Loucy (cell line): Measurements from ENCODE around the gene ASPHD2.
"Not testable (repeated sequence)": the region's sequence is repeated elsewhere in the genome, so short reads cannot be mapped to it uniquely, and the experiment has no call there.

ENCODE experiments used
- H2AFZ ChIP-seq: fragments of 200-600 bp; sonication (generic); 2 replicates; pipeline ENCODE4 v1.6.0; 2016; ENCODE audit warnings: antibody characterized with exemption, mild to moderate bottlenecking, low read length, moderate library complexity
- H3F3A ChIP-seq: fragments of 200-600 bp; 2 replicates; pipeline ENCODE4 v1.6.0; 2016; ENCODE audit warnings: antibody characterized with exemption, low read depth, mild to moderate bottlenecking
- H3K27me3 ChIP-seq: fragments of 200-600 bp; sonication (generic); 2 replicates; pipeline ENCODE4 v1.6.1; 2014; ENCODE audit warnings: low read length, mild to moderate bottlenecking; ENCODE audit not compliant: insufficient read depth, poor library complexity, severe bottlenecking
- H3K36me3 ChIP-seq: fragments of 200-600 bp; sonication (generic); 2 replicates; pipeline ENCODE4 v1.6.1; 2016; ENCODE audit warnings: low read length; ENCODE audit not compliant: insufficient read depth
- H3K4me1 ChIP-seq: fragments of 200-600 bp; sonication (generic); 2 replicates; pipeline ENCODE4 v1.5.1; 2014; ENCODE audit warnings: low read length, mild to moderate bottlenecking; ENCODE audit not compliant: insufficient read depth, poor library complexity, severe bottlenecking
- H3K4me2 ChIP-seq: fragments of 200-600 bp; sonication (generic); 2 replicates; pipeline ENCODE4 v1.6.0; 2014; ENCODE audit warnings: antibody characterized with exemption, low read length, low read depth, mild to moderate bottlenecking; ENCODE audit not compliant: poor library complexity, severe bottlenecking
- H3K4me3 ChIP-seq: fragments of 200-600 bp; sonication (generic); 2 replicates; pipeline ENCODE4 v1.5.1; 2014; ENCODE audit warnings: low read length, mild to moderate bottlenecking, mixed read lengths; ENCODE audit not compliant: poor library complexity, severe bottlenecking
- H3K79me2 ChIP-seq: fragments of 200-600 bp; sonication (generic); 2 replicates; pipeline ENCODE4 v1.6.1; 2014; ENCODE audit warnings: low read length; ENCODE audit not compliant: insufficient read depth
- H3K9ac ChIP-seq: fragments of 200-600 bp; sonication (generic); 2 replicates; pipeline ENCODE4 v1.6.0; 2014; ENCODE audit warnings: mild to moderate bottlenecking, low read depth, low read length, moderate library complexity; ENCODE audit not compliant: poor library complexity, severe bottlenecking
- H3K9me2 ChIP-seq: fragments of 200-600 bp; sonication (generic); replicated peaks from 2 replicates; pipeline ENCODE4 v1.6.1; 2016; ENCODE audit warnings: low read depth, low read length, mixed read lengths
- H3K9me3 ChIP-seq: fragments of 200-600 bp; sonication (generic); 2 replicates; pipeline ENCODE4 v1.6.1; 2014; ENCODE audit warnings: mild to moderate bottlenecking, antibody characterized with exemption, low read length, low read depth; ENCODE audit not compliant: insufficient read depth
- H4K20me1 ChIP-seq: fragments of 200-600 bp; sonication (generic); 2 replicates; pipeline ENCODE4 v1.6.0; 2014; ENCODE audit warnings: antibody characterized with exemption, low read length, mild to moderate bottlenecking; ENCODE audit not compliant: insufficient read depth, poor library complexity, severe bottlenecking
- EZH2phosphoT487 ChIP-seq: fragments of 200-600 bp; IDR thresholded peaks from 2 replicates; pipeline ENCODE4 v1.6.1; 2018; ENCODE audit warnings: antibody characterized with exemption, mild to moderate bottlenecking, moderate library complexity, borderline replicate concordance
- TF ChIP-seq, protein P1 (sequence below): fragments of 200-600 bp; sonication (generic); conservative IDR thresholded peaks from 2 replicates; pipeline ENCODE4 v1.5.1; 2014; ENCODE audit warnings: mild to moderate bottlenecking, antibody characterized with exemption, low read length

ASPHD2 gene

DNA sequence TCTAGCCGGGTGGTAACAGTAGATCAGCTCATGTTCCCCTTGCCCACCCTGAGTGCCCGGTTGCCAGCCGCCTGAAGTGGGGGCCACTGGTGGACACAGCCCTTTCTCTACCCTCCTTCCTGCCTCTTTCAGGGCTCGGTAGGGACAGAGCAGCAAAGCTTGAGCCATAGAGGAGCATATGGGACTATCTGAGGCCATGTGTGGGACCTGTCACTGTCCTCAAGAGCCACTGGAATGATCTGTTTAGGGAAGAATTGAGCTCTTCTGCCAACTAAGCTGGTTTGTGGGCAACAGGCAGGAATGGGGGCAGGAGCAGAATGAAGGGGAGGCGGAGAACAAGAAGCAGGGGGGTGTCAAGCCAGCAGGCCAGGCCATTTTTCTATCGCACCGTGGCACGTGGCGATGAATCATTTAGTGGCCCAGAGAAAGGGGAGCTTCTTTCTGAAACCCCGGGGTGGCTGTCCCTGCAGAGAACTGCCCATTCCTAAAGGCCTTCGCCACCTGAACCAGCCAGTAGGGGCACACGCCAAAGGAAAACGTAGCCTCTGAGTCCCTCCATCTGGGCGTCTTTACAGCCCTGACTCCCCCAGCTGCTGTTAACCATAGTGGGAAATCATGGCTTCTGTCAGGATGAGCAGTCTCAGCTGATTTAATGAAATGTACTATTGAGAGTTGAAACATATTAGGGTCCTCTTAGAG lies 8.8 kb downstream of the ASPHD2 start:
- no peak overlapping the region for H2AFZ ChIP-seq
- H3K27me3 ChIP-seq: no peaks in the 10 kb centered on the region
- no peak overlapping the region for H3K4me2 ChIP-seq
- H3K36me3 ChIP-seq: no peaks in the 10 kb centered on the region
- no peaks in the 10 kb centered on the region for H4K20me1 ChIP-seq
- H3K9me3 ChIP-seq: no peaks in the 10 kb centered on the region
- no peaks in the 10 kb centered on the region for H3K9me2 ChIP-seq
- H3F3A ChIP-seq: no peaks in the 10 kb centered on the region
- H3K4me1 ChIP-seq: no peaks in the 10 kb centered on the region
- H3K79me2 ChIP-seq: no peaks in the 10 kb centered on the region
- H3K9ac ChIP-seq: no peak overlapping the region
- no peak overlapping the region for H3K4me3 ChIP-seq
- TF ChIP-seq EZH2phosphoT487: no peak
- TF ChIP-seq, protein P1, sequence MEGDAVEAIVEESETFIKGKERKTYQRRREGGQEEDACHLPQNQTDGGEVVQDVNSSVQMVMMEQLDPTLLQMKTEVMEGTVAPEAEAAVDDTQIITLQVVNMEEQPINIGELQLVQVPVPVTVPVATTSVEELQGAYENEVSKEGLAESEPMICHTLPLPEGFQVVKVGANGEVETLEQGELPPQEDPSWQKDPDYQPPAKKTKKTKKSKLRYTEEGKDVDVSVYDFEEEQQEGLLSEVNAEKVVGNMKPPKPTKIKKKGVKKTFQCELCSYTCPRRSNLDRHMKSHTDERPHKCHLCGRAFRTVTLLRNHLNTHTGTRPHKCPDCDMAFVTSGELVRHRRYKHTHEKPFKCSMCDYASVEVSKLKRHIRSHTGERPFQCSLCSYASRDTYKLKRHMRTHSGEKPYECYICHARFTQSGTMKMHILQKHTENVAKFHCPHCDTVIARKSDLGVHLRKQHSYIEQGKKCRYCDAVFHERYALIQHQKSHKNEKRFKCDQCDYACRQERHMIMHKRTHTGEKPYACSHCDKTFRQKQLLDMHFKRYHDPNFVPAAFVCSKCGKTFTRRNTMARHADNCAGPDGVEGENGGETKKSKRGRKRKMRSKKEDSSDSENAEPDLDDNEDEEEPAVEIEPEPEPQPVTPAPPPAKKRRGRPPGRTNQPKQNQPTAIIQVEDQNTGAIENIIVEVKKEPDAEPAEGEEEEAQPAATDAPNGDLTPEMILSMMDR: no peak

DNA sequence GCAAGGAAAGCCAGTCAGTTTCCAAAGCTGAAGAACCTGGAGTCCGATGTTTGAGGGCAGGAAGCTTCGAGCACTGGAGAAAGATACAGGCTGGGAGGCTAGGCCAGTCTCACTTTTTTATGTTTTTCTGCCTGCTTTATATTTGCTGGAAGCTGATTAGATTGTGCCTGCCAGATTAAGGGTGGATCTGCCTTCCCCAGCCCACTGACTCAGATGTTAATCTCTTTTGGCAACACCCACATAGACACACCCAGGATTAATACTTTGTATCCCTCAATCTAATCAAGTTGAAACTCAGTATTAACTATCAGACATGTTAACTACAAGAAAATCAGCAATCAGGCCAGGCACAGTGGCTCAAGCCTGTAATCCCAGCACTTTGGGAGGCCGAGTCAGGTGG lies 9.7 kb downstream of the ASPHD2 start:
- H3K79me2 ChIP-seq, H4K20me1 ChIP-seq, H3K9me2 ChIP-seq, H3K9me3 ChIP-seq, H3K4me1 ChIP-seq, H3K4me2 ChIP-seq, H3K9ac ChIP-seq, H3F3A ChIP-seq, H3K36me3 ChIP-seq, H3K27me3 ChIP-seq, H2AFZ ChIP-seq, H3K4me3 ChIP-seq: not testable (repeated sequence)

DNA sequence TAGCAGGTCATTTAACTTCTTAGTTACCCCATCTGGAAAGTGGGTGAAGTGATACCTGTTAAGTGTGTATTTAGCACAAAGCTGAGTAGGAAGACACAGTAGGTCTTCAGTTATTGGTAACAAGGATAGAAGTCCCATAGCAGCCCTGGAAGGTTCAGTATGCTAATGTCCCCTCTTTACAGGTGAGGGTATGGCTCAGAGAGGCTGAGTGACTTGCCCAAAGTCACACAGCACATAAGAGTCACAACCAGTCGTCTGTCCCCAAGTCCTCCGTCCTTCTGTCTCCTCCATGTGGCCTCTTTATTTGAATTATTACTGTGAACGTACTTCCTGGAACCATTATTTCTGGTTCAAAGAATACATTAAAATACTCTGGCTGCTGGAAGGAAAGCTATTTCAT lies 10.5 kb downstream of the ASPHD2 start:
- H3K9me3 ChIP-seq: no peaks in the 10 kb centered on the region
- H3K9ac ChIP-seq: no peak overlapping the region
- no peak overlapping the region for H2AFZ ChIP-seq
- H3F3A ChIP-seq: no peaks in the 10 kb centered on the region
- no peaks in the 10 kb centered on the region for H4K20me1 ChIP-seq
- no peaks in the 10 kb centered on the region for H3K27me3 ChIP-seq
- no peaks in the 10 kb centered on the region; the same call in 1 of the 2 replicates for H3K36me3 ChIP-seq
- H3K79me2 ChIP-seq: no peaks in the 10 kb centered on the region
- no peak overlapping the region for H3K4me3 ChIP-seq
- no peaks in the 10 kb centered on the region for H3K4me1 ChIP-seq
- no peak for TF ChIP-seq EZH2phosphoT487
- TF ChIP-seq, protein P1: no peak
- H3K4me2 ChIP-seq: no peak overlapping the region
- H3K9me2 ChIP-seq: no peaks in the 10 kb centered on the region

DNA sequence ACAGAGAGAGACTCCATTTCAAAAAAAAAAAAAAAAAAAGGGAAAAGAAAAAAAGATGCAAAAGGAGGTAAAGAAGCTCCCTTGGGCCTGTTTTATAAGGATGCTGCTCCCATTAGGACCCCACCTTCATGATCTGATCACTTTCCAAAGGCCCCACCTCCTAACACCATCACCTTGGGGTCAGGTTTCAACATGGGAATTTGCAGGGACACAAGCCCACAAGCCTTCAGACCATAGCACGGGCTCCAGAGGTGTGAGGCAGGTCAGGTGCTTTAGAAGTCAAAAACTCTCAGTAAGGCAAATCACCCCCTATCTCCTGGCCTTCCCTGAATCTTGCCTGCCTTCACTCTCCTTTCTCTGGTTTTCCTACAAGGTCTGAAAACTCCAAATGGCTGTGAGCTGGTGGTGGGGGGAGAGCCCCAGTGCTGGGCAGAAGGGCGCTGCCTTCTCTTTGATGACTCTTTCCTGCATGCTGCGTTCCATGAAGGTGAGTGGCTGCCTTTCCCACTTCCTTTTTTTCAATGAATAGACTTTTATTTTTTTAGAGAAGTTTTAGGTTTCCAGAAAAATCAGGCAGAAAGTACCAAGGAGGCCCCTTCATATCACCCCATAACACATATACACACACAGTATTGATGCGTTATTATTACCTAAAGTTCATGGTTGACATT lies 13.2 kb downstream of the ASPHD2 start:
- H3K4me2 ChIP-seq: no peak overlapping the region
- no peak overlapping the region for H3K4me3 ChIP-seq
- TF ChIP-seq, protein P1: no peak
- TF ChIP-seq EZH2phosphoT487: no peak
- H3K27me3 ChIP-seq: no peaks in the 10 kb centered on the region
- H4K20me1 ChIP-seq: no peaks in the 10 kb centered on the region
- no peaks in the 10 kb centered on the region for H3K9me3 ChIP-seq
- H2AFZ ChIP-seq: no peak overlapping the region
- no peak overlapping the region for H3K9ac ChIP-seq
- H3K4me1 ChIP-seq: no peaks in the 10 kb centered on the region
- no peaks in the 10 kb centered on the region; the same call in 1 of the 2 replicates for H3K36me3 ChIP-seq
- H3F3A ChIP-seq: no peaks in the 10 kb centered on the region
- no peaks in the 10 kb centered on the region for H3K79me2 ChIP-seq
- H3K9me2 ChIP-seq: no peaks in the 10 kb centered on the region
